GM18909 (cell line): Measurements from ENCODE around the gene KCNN4.
"Not testable (repeated sequence)": the region's sequence is repeated elsewhere in the genome, so short reads cannot be mapped to it uniquely, and the experiment has no call there.

Experiments used
- ATAC-seq: cut with Tn5 transposase; IDR thresholded peaks from one replicate; pipeline ENCODE4 v1.9.1; 2021; ENCODE audit warnings: mild to moderate bottlenecking; ENCODE audit not compliant: unreplicated experiment, poor library complexity

Gene KCNN4

DNA sequence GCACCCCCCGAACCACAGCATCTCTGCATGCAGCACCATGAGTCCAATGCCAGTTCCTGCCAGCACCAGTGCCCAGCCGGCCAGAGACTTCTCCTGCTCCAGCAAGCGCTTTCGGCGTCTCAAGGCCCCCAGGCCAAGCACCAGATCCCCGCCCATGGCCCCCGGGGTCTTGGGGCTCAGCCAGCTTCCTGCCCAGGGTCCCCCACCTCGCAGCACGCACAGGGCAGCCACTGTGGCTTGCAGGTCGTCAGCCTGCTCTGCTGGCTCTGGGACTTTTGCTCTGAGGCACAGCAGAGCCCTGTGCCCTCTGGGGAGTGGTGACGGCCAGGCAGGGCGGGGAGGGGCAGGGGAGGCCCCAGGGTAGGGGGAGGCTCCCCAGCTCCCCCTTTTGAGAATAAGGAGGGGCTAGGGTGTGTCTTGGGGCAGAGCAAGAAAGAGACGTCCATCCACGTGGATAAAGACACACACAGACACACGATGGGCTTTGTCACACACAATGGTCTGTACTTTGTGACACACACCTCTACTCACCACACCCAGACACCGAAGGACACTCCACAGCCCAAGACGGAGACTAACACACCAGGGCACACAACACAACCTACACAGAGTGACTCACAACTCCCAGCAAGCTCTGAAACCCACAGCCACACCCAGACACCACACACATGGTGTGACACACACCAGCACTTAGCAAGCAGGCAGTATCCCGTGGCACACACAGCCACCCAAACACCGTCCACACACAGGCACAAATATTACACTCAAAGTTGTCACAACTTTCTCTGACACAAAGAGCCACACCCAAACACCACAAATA is at the start of gene KCNN4:
Gene KCNN4, minus strand, starts transcription at position 268 of the 820 bp plus-strand sequence. Its CDS starts 112 bp downstream, at position 156.
- ATAC-seq: peak; percentile 42

GRCh38 chr19:43826787-43827754 is 46.3 kb upstream of the KCNN4 start, which contains the start of gene ZNF283:
Gene ZNF283, plus strand, starts transcription at chr19:43827321. Its CDS starts 6,184 bp downstream, at chr19:43833505.
- peak; percentile 77 for ATAC-seq

- ATAC-seq: not testable (repeated sequence)
Observed at GRCh38 chr19:43824572-43824971, 43.8 kb upstream of the KCNN4 start.

GRCh38 chr19:43823856-43824255 is 43.1 kb upstream of the KCNN4 start:
- not testable (repeated sequence) for ATAC-seq

GRCh38 chr19:43820884-43821215 is 40.1 kb upstream of the KCNN4 start:
- ATAC-seq: no peak

- ATAC-seq: no peak
Observed at GRCh38 chr19:43820098-43820883, 39.5 kb upstream of the KCNN4 start.

- no peak for ATAC-seq
Observed at GRCh38 chr19:43818500-43818899, 37.7 kb upstream of the KCNN4 start.

- ATAC-seq: not testable (repeated sequence)
Observed at GRCh38 chr19:43817454-43817853, 36.7 kb upstream of the KCNN4 start.

- ATAC-seq: no peak
Observed at GRCh38 chr19:43814663-43815352, 34.0 kb upstream of the KCNN4 start.

DNA sequence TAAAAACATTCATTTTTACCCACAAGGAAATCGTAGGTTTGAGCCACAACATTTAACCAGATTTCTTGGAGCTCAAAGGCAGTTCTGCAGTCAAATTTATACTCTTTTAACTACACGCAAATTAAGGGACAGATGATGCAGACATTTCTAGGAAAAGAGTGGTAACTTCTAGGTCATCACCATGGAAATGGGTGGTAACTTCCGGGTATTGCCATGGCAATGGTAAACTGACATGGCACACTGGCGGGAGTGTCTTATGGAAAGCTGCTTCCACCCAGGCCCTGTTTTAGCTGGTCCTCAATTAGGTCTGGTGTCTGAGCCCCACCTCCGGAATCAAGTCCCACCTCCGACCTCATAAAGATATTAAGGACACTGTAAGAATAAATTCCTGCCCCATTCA is 31.9 kb upstream of the KCNN4 start:
- ATAC-seq: no peak

DNA sequence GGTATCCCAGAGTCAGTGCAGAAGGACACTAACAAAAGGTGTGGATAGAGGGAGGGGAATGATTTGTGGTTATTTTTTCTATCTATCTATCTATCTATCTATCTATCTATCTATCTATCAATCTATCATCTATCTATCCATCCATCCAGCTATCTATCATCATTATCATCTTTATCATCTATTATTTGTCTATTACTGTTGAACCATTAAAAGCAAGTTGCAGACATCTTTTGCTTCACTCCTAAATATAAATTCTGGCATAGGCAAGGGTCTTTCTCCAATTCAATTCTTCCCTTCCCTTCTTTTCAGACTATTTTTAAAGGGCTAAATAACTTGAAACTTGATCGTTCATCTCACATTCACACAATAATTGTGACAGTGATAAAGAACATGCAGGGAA is 31.5 kb upstream of the KCNN4 start:
- no peak for ATAC-seq

GRCh38 chr19:43811837-43812236 is 31.1 kb upstream of the KCNN4 start:
- ATAC-seq: no peak

GRCh38 chr19:43809762-43810696 is 29.3 kb upstream of the KCNN4 start:
- no peak for ATAC-seq

DNA sequence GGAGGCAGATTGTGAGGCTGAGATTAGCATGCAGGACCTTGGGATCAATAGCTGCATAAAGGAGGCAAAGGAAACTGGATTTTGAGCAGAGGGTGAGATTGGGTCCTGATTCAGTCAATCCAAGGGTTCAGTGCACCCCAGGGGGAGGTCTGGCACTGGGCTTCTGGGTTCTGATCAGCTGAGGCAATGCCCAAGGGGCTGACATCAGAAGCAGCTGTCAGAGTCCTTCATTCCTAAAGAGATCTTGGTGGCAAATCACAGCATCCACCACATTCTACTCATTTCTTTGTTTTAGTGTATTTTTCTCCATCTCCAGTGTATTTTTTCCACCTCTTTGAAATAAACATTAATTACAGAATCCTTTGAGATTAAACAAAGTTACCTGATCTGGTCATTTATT is 26.9 kb upstream of the KCNN4 start:
- no peak for ATAC-seq

GRCh38 chr19:43806848-43807247 is 26.1 kb upstream of the KCNN4 start:
- ATAC-seq: no peak

DNA sequence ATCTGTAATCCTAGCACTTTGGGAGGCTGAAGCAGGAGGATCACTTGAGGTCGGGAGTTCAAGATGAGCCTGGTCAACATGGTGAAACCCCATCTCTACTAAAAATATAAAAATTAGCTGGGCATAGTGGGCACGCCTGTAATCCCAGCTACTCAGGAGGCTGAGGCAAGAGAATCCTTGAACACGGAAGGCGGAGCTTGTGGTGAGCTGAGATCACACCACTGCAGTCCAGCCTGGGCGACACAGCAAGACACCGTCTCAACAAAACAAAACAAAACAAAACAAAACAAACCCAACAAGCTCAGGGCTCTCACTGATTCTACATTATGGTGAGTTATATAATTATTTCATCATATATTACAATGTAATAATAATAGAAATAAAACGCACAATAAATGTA is 25.6 kb upstream of the KCNN4 start:
- ATAC-seq: not testable (repeated sequence)

- no peak for ATAC-seq
Observed at GRCh38 chr19:43804432-43804831, 23.7 kb upstream of the KCNN4 start.

DNA sequence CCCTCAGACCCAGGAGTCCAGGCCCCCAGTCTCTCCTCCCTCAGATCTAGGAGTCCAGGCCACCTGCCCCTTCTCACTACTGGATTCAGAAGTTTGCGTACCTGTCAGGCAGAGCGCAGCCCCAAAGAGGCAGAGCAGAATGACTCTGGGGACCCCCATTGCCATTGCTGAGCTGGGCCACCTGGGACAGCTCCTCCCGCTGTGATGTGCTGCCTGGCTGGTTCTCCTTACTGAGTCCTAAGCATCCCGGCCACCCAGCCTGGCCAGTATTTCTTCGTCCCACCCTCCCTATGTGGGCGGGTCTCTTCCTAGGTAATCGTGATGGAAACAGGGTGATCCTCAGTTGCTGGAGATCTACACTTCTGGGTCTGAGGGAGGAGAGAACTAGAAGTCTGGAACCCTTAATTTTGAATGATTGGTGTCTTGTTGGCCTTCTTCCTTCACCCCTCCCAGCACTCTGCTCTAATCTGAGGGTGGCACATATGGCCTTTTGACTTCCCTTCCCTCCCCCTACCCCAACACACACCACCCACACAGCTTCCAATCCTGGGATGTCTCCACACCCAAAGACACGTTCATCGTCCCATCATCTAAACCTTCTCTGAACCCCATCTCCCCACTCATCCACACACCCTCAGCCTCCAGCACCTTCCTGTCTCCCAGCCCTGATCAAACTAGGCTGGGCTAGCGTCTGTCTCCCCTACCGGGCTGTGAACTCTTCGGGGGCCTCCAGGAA is 21.6 kb upstream of the KCNN4 start, which contains the start of gene LYPD5:
Gene LYPD5, minus strand, starts transcription at position 232 of the 736 bp plus-strand sequence. Its CDS starts 67 bp downstream, at position 165.
- no peak for ATAC-seq
